Measurements from ENCODE around the gene MTNR1A. TPM values are rescaled to one million over a fixed set of nuclear protein-coding genes. Genes with fewer than 3 reads are reported as not detected.

Gene MTNR1A
- 1 to 10 TPM; 1.3 to 1.6 TPM for total RNA-seq

- intact Hi-C loops (cut with DNase I): no loop called here
- ATAC-seq (peak; percentile 75), DNase-seq (peak; percentile 8 to 37 (median 20))
- H3K27me3 ChIP-seq: no peaks in the 10 kb centered on the region
- whole genome bisulfite sequencing, 2 donors: 2 to 11% methylated on average over 18 to 83 of the region's 91 CpGs
- peak within 1 kb of the TSS; percentile 15 to 82 (median 48) for H3K27ac ChIP-seq
- H3K36me3 ChIP-seq (replicated peaks in 1 of 2; ENCODE audit: insufficient read depth in 1 of 2, low read depth in 2 of 2): no peaks in the 10 kb centered on the region
- TF ChIP-seq POLR2A (IDR thresholded peaks at IDR 0.05): peak in 1 of 3 donors; percentile 13
- TF ChIP-seq CTCF (IDR thresholded peaks at IDR 0.05): peak in 5 of 7 experiments; percentile 6 to 46 (median 20)
- H3K4me3 ChIP-seq: peak within 1 kb of the TSS in 1 of 2 donors; percentile 17
- H3K9me3 ChIP-seq: no peaks in the 10 kb centered on the region
- H3K4me1 ChIP-seq: peaks cover 15% of the 10 kb centered on the region
These were observed at the start of gene MTNR1A for GRCh38 chr4:186554914-186555827. MTNR1A (minus strand) TSS chr4:186555567; CDS start chr4:186555365, 202 bp downstream.

- 73 to 75% methylated on average over 7 of the region's 7 CpGs for WGBS, 2 donors
- no peak overlapping the region for H3K27ac ChIP-seq
- TF ChIP-seq CTCF (IDR thresholded peaks at IDR 0.05) (no peak), POLR2A (IDR thresholded peaks at IDR 0.05) (no peak)
These were observed 48.9 kb upstream of the MTNR1A start for GRCh38 chr4:186604124-186604807.

GRCh38 chr4:186602978-186603377 lies 47.6 kb upstream of the MTNR1A start:
- TF ChIP-seq POLR2A (IDR thresholded peaks at IDR 0.05): no peak
- no peak for TF ChIP-seq CTCF (IDR thresholded peaks at IDR 0.05)
- ATAC-seq: no peak
- Histone ChIP-seq H3K27me3 (no peaks in the 10 kb centered on the region), H3K4me1 (no peaks in the 10 kb centered on the region), H3K4me3 (no peak overlapping the region), H3K9me3 (no peaks in the 10 kb centered on the region), H3K27ac (no peak overlapping the region), H3K36me3 (replicated peaks in 1 of 2; ENCODE audit: insufficient read depth in 1 of 2, low read depth in 2 of 2) (peaks cover 0 to 41% of the 10 kb centered on the region in 2 donors)
- WGBS, 2 donors: 93 to 96% methylated on average over 9 of the region's 9 CpGs
- intact Hi-C loops (cut with DNase I): no loop called here
- DNase-seq: no peak

More at GRCh38 chr4:186604124-186604807, 48.9 kb upstream of the MTNR1A start:
- no peaks in the 10 kb centered on the region for H3K9me3 ChIP-seq
- no peaks in the 10 kb centered on the region for H3K27me3 ChIP-seq
- H3K4me1 ChIP-seq: no peaks in the 10 kb centered on the region
- ATAC-seq: no peak
- intact Hi-C loops (cut with DNase I): no loop called here
- peaks cover 0 to 47% of the 10 kb centered on the region in 2 donors for H3K36me3 ChIP-seq (replicated peaks in 1 of 2; ENCODE audit: insufficient read depth in 1 of 2, low read depth in 2 of 2)
- H3K4me3 ChIP-seq: no peak overlapping the region
- no peak for DNase-seq

GRCh38 chr4:186599483-186599882 lies 44.1 kb upstream of the MTNR1A start:
- no peak for TF ChIP-seq POLR2A (IDR thresholded peaks at IDR 0.05)
- TF ChIP-seq CTCF (IDR thresholded peaks at IDR 0.05): no peak
- no peak overlapping the region for H3K27ac ChIP-seq
- no peaks in the 10 kb centered on the region for H3K9me3 ChIP-seq
- no peaks in the 10 kb centered on the region for H3K27me3 ChIP-seq
- no peak overlapping the region for H3K4me3 ChIP-seq
- DNase-seq (no peak), ATAC-seq (no peak)
- no peaks in the 10 kb centered on the region for H3K4me1 ChIP-seq
- WGBS, 2 donors: 89 to 91% methylated on average over 10 of the region's 10 CpGs
- intact Hi-C loops (cut with DNase I): no loop called here
- peaks cover 0 to 41% of the 10 kb centered on the region in 2 donors for H3K36me3 ChIP-seq (replicated peaks in 1 of 2; ENCODE audit: insufficient read depth in 1 of 2, low read depth in 2 of 2)
